ENCODE data around the gene SAMD8. TPM values are rescaled to one million over a fixed set of nuclear protein-coding genes. Genes with fewer than 3 reads are reported as not detected.

The SAMD8 gene
- total RNA-seq, 1 experiment from 2014 or later = 23.6 TPM

DNA sequence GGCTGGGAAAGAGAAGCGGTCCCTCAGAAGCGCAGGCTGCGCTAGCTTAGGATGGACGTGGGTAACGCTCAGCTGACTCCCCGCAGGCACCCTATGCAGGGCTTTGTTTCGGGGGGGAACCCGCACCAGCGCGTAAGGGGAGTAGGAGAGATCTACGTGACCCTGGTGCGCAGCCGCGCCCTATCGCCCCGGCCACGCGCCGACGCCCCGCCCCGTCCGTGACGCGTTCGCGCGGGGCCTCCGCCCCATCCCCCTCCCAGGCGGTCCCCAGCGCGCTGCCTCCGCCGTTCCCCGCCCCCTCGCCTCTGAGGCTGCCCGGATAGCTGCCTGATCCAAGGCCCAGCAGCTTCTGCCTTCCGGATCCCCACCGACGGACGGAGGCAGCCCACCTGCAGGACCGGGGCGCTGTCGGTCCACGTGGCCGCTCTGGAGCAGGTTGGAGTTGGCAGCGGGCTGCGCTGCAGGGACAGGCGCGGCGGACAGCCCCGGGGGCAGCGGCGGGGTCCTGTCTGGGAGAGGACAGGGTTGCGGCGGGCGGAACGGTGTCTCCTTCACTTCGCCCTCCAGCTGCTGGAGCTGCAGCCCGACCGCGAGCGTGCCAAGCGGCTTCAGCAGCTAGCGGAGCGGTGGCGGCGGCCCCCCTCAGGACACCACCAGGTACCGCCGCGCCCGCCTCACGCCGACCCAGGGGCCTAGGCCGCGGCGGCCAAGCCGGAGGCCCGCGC is 99.0 kb downstream of the SAMD8 start, which contains the start of gene VDAC2:
TSS of gene VDAC2 (plus strand) at position 515 of the 725 bp plus-strand sequence. CDS start 363 bp downstream, outside the sequence.
- ChIA-PET RAD21 (ENCODE audit: low non-redundant PET in 1 of 2, low total read pairs in 2 of 2, uncharacterized antibody in 2 of 2, unreplicated experiment in 2 of 2) (interaction anchor here (0.5 kb wide), 2 partner anchors 27 to 67 kb away, joined by 3 read pairs; no protein-coding TSS in a partner anchor), POLR2A (interaction anchor here (1.2 to 3.3 kb wide), 7 partner anchors 9 to 25 kb away, joined by 3 to 14 read pairs (median 4); partner anchors contain the start of gene COMTD1), CTCF (interaction anchor here (1.5 kb wide), 1 partner anchor 25 kb away, joined by 6 read pairs; the partner anchor contains the start of gene COMTD1)
- BruUV-seq (replicated peaks) = no TSS peak
- H3K4me1 ChIP-seq (ENCODE audit: control insufficient read depth in 1 of 2, insufficient read depth in 2 of 2, low read length in 2 of 2) = peaks cover 21 to 50% of the 10 kb centered on the region in 2 experiments
- H4K20me1 ChIP-seq (ENCODE audit: insufficient read depth) = peaks cover 12% of the 10 kb centered on the region; the same call in 1 of the 2 replicates
- peak within 1 kb of the TSS; percentile 85 for H3K4me3 ChIP-seq (replicated peaks in 1 of 2; ENCODE audit: low read depth in 1 of 2, low read length in 2 of 2)
- peak within 1 kb of the TSS; percentile 95 for H3K4me2 ChIP-seq (ENCODE audit: low read length)
- H3K36me3 ChIP-seq (ENCODE audit: control insufficient read depth in 1 of 2, insufficient read depth in 2 of 2, low read length in 2 of 2) = peaks cover 18 to 35% of the 10 kb centered on the region in 2 experiments
- ATAC-seq (peak; percentile 91), DNase-seq (ENCODE audit: low read depth, low spot score) (peak; percentile 68)
- intact Hi-C loops (cut with micrococcal nuclease) = no loop called here
- no peaks in the 10 kb centered on the region for H3K9me2 ChIP-seq (ENCODE audit: insufficient read depth)
- peak within 1 kb of the TSS; percentile 99 for H3K9ac ChIP-seq (ENCODE audit: low read length)
- H2AFZ ChIP-seq (ENCODE audit: low read depth, low read length, poor library complexity, severe bottlenecking) = no peak within 1 kb of the TSS
- no peaks in the 10 kb centered on the region for H3K9me3 ChIP-seq (ENCODE audit: control insufficient read depth in 1 of 2, insufficient read depth in 1 of 2, low read depth in 1 of 2, low read length in 2 of 2)
- H3K27ac ChIP-seq (ENCODE audit: low read depth, low read length) = peak within 1 kb of the TSS; percentile 84
- H3K27me3 ChIP-seq (ENCODE audit: insufficient read depth, low read length) = no peaks in the 10 kb centered on the region
- H3K79me2 ChIP-seq (ENCODE audit: insufficient read depth, low read length) = peaks cover 49% of the 10 kb centered on the region
- TF ChIP-seq POLR2AphosphoS5 (IDR thresholded peaks at IDR 0.05; ENCODE audit: low read depth, low read length) (peak; percentile 80), YY1 (IDR thresholded peaks at IDR 0.05; ENCODE audit: extremely low read depth, insufficient replicate concordance, low read depth, low read length) (no peak), ZNF274 (IDR thresholded peaks at IDR 0.05; ENCODE audit: low read depth, low read length) (no peak), POLR2A (IDR thresholded peaks at IDR 0.05; ENCODE audit: borderline replicate concordance, extremely low read depth, insufficient read depth, insufficient read length) (no peak), SP1 (IDR thresholded peaks at IDR 0.05; ENCODE audit: low read depth) (peak; percentile 92), EGR1 (IDR thresholded peaks at IDR 0.05; ENCODE audit: low read depth) (peak; percentile 77), CBX3 (IDR thresholded peaks at IDR 0.05; ENCODE audit: low read depth) (peak; percentile 85; the same call in 1 of the 2 replicates), EZH2phosphoT487 (IDR thresholded peaks at IDR 0.05; ENCODE audit: borderline replicate concordance) (no peak), EZH2 (IDR thresholded peaks at IDR 0.05) (no peak), SIN3A (IDR thresholded peaks at IDR 0.05; ENCODE audit: low read depth) (peak; percentile 86; the same call in 1 of the 2 replicates), ZFX (IDR thresholded peaks at IDR 0.05) (peak; percentile 98), JUND (IDR thresholded peaks at IDR 0.05) (no peak; the same call in 1 of the 2 replicates), FOSL1 (IDR thresholded peaks at IDR 0.05; ENCODE audit: low read depth) (no peak), CEBPB (IDR thresholded peaks at IDR 0.05; ENCODE audit: low read depth) (peak; percentile 29; the same call in 1 of the 2 replicates)
- TF ChIP-seq, protein P1, sequence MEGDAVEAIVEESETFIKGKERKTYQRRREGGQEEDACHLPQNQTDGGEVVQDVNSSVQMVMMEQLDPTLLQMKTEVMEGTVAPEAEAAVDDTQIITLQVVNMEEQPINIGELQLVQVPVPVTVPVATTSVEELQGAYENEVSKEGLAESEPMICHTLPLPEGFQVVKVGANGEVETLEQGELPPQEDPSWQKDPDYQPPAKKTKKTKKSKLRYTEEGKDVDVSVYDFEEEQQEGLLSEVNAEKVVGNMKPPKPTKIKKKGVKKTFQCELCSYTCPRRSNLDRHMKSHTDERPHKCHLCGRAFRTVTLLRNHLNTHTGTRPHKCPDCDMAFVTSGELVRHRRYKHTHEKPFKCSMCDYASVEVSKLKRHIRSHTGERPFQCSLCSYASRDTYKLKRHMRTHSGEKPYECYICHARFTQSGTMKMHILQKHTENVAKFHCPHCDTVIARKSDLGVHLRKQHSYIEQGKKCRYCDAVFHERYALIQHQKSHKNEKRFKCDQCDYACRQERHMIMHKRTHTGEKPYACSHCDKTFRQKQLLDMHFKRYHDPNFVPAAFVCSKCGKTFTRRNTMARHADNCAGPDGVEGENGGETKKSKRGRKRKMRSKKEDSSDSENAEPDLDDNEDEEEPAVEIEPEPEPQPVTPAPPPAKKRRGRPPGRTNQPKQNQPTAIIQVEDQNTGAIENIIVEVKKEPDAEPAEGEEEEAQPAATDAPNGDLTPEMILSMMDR (IDR thresholded peaks at IDR 0.05 in 2 of 3, conservative IDR thresholded peaks at IDR 0.05 in 1 of 3; ENCODE audit: borderline replicate concordance in 1 of 3, insufficient read depth in 1 of 3, low read depth in 2 of 3, low read length in 2 of 3) = no peak
- TF ChIP-seq, protein P2, sequence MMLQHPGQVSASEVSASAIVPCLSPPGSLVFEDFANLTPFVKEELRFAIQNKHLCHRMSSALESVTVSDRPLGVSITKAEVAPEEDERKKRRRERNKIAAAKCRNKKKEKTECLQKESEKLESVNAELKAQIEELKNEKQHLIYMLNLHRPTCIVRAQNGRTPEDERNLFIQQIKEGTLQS (IDR thresholded peaks at IDR 0.05) = no peak
- TF ChIP-seq, protein P3, sequence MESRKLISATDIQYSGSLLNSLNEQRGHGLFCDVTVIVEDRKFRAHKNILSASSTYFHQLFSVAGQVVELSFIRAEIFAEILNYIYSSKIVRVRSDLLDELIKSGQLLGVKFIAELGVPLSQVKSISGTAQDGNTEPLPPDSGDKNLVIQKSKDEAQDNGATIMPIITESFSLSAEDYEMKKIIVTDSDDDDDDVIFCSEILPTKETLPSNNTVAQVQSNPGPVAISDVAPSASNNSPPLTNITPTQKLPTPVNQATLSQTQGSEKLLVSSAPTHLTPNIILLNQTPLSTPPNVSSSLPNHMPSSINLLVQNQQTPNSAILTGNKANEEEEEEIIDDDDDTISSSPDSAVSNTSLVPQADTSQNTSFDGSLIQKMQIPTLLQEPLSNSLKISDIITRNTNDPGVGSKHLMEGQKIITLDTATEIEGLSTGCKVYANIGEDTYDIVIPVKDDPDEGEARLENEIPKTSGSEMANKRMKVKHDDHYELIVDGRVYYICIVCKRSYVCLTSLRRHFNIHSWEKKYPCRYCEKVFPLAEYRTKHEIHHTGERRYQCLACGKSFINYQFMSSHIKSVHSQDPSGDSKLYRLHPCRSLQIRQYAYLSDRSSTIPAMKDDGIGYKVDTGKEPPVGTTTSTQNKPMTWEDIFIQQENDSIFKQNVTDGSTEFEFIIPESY (IDR thresholded peaks at IDR 0.05; ENCODE audit: extremely low read depth, insufficient replicate concordance, low read length) = no peak
- TF ChIP-seq, protein P4, sequence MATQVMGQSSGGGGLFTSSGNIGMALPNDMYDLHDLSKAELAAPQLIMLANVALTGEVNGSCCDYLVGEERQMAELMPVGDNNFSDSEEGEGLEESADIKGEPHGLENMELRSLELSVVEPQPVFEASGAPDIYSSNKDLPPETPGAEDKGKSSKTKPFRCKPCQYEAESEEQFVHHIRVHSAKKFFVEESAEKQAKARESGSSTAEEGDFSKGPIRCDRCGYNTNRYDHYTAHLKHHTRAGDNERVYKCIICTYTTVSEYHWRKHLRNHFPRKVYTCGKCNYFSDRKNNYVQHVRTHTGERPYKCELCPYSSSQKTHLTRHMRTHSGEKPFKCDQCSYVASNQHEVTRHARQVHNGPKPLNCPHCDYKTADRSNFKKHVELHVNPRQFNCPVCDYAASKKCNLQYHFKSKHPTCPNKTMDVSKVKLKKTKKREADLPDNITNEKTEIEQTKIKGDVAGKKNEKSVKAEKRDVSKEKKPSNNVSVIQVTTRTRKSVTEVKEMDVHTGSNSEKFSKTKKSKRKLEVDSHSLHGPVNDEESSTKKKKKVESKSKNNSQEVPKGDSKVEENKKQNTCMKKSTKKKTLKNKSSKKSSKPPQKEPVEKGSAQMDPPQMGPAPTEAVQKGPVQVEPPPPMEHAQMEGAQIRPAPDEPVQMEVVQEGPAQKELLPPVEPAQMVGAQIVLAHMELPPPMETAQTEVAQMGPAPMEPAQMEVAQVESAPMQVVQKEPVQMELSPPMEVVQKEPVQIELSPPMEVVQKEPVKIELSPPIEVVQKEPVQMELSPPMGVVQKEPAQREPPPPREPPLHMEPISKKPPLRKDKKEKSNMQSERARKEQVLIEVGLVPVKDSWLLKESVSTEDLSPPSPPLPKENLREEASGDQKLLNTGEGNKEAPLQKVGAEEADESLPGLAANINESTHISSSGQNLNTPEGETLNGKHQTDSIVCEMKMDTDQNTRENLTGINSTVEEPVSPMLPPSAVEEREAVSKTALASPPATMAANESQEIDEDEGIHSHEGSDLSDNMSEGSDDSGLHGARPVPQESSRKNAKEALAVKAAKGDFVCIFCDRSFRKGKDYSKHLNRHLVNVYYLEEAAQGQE (IDR thresholded peaks at IDR 0.05; ENCODE audit: low read depth) = no peak
- TF ChIP-seq, protein P5, sequence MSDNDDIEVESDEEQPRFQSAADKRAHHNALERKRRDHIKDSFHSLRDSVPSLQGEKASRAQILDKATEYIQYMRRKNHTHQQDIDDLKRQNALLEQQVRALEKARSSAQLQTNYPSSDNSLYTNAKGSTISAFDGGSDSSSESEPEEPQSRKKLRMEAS (IDR thresholded peaks at IDR 0.05) = peak; percentile 90

Measured in HCT116 (cell line).